MCF 10A (cell line): ENCODE measurements around the gene TMEM163. TPM values are rescaled to one million over a fixed set of nuclear protein-coding genes. Genes with fewer than 3 reads are reported as not detected.

Experiments used
- BruUV-seq: library from RNA; stranded (reverse); fragments of 400-500 nt; replicated peaks from 2 replicates; lab custom pipeline; 2021; lab: Mats Ljungman, UMichigan
- CTCF ChIA-PET: fragments of 300-600 bp; sonication (Branson Sonifier 250); formaldehyde crosslinking; extraction: SDS; loops from one replicate; lab custom pipeline; 2021; ENCODE audit warnings: antibody characterized with exemption, inconsistent platforms; lab: Yijun Ruan, JAX
- POLR2A ChIA-PET: fragments of 300-600, 350-650 bp; sonication (Branson Sonifier 250); formaldehyde crosslinking; extraction: SDS; loops from one replicate; lab custom pipeline; 2020; ENCODE audit warnings: antibody characterized with exemption, inconsistent platforms; lab: Yijun Ruan, JAX
- DNase-seq: peaks from one replicate; pipeline ENCODE4 v3.0.0-alpha.2; 2018; ENCODE audit not compliant: unreplicated experiment
- H3K27ac Mint-ChIP-seq: one replicate; pipeline ENCODE4 v1.8.0; 2022; ENCODE audit warnings: mild to moderate bottlenecking, low read depth, mixed read lengths; ENCODE audit not compliant: unreplicated experiment
- H3K27me3 Mint-ChIP-seq: one replicate; pipeline ENCODE4 v1.8.0; 2022; ENCODE audit warnings: mixed read lengths; ENCODE audit not compliant: insufficient read depth, unreplicated experiment
- H3K36me3 Mint-ChIP-seq: one replicate; pipeline ENCODE4 v1.8.0; 2022; ENCODE audit warnings: mild to moderate bottlenecking, moderate library complexity, mixed read lengths; ENCODE audit not compliant: insufficient read depth, unreplicated experiment
- H3K4me1 Mint-ChIP-seq: one replicate; pipeline ENCODE4 v1.8.0; 2022; ENCODE audit warnings: mixed read lengths; ENCODE audit not compliant: insufficient read depth, unreplicated experiment
- H3K4me3 Mint-ChIP-seq: one replicate; pipeline ENCODE4 v1.8.0; 2022; ENCODE audit warnings: mild to moderate bottlenecking, moderate library complexity, mixed read lengths; ENCODE audit not compliant: unreplicated experiment
- H3K9me3 Mint-ChIP-seq: one replicate; pipeline ENCODE4 v1.8.0; 2022; ENCODE audit warnings: mixed read lengths; ENCODE audit not compliant: unreplicated experiment
- intact Hi-C: fragments of 100-400 bp; cut with micrococcal nuclease; formaldehyde crosslinking; loops from 2 replicates; pipeline ENCODE4 v1.14.1; 2022
- total RNA-seq: library from RNA; stranded (reverse); gene quantifications from 2 replicates; pipeline ENCODE4 v1.2.3, GENCODE V29; 2022
- TF ChIP-seq, protein P1 (sequence below): fragments of 200-600 bp; IDR thresholded peaks from one replicate; pipeline ENCODE4 v1.8.0; 2022; ENCODE audit warnings: antibody characterized with exemption, mild to moderate bottlenecking; ENCODE audit not compliant: unreplicated experiment

The TMEM163 gene
- total RNA-seq, 1 experiment from 2014 or later = not detected

GRCh38 chr2:134522496-134523455 lies 196.0 kb downstream of the TMEM163 start:
- Mint-ChIP-seq H3K27me3 (no peaks in the 10 kb centered on the region), H3K4me1 (no peaks in the 10 kb centered on the region), H3K9me3 (no peaks in the 10 kb centered on the region), H3K36me3 (no peaks in the 10 kb centered on the region), H3K27ac (no peak overlapping the region), H3K4me3 (no peak overlapping the region)
- TF ChIP-seq, protein P1, sequence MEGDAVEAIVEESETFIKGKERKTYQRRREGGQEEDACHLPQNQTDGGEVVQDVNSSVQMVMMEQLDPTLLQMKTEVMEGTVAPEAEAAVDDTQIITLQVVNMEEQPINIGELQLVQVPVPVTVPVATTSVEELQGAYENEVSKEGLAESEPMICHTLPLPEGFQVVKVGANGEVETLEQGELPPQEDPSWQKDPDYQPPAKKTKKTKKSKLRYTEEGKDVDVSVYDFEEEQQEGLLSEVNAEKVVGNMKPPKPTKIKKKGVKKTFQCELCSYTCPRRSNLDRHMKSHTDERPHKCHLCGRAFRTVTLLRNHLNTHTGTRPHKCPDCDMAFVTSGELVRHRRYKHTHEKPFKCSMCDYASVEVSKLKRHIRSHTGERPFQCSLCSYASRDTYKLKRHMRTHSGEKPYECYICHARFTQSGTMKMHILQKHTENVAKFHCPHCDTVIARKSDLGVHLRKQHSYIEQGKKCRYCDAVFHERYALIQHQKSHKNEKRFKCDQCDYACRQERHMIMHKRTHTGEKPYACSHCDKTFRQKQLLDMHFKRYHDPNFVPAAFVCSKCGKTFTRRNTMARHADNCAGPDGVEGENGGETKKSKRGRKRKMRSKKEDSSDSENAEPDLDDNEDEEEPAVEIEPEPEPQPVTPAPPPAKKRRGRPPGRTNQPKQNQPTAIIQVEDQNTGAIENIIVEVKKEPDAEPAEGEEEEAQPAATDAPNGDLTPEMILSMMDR = no peak
- BruUV-seq = no TSS peak
- no peak for DNase-seq
- ChIA-PET POLR2A (no interaction called here), CTCF (no interaction called here)
- intact Hi-C loops = no loop called here

DNA sequence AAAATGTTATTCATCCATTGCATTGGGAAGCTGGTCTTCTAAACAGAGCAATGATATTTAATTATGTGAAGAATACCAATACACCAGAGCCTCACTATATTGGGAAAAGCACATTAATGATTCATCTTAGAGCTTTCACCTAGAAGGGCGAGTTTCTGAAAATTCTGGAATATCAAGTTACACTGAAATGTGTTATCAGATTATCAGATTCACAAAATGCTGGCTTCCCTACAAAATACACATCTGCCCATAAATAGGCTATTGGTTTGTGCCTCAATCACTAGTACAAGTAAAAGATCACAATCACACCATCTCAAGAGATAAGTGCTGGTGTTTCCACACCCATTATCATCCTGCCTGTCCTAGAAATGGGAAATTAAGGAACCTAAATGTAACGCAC lies 200.7 kb downstream of the TMEM163 start:
- intact Hi-C loops = no loop called here
- Mint-ChIP-seq H3K4me1 (no peaks in the 10 kb centered on the region), H3K27ac (no peak overlapping the region), H3K9me3 (no peaks in the 10 kb centered on the region), H3K36me3 (no peaks in the 10 kb centered on the region), H3K27me3 (no peaks in the 10 kb centered on the region), H3K4me3 (no peak overlapping the region)
- CTCF ChIA-PET = interaction anchor here (0.7 to 1.0 kb wide), 2 partner anchors 19 to 84 kb away, joined by 3 read pairs; no protein-coding TSS in a partner anchor
- POLR2A ChIA-PET = no interaction called here
- BruUV-seq = no TSS peak
- TF ChIP-seq, protein P1 = no peak
- DNase-seq = no peak

DNA sequence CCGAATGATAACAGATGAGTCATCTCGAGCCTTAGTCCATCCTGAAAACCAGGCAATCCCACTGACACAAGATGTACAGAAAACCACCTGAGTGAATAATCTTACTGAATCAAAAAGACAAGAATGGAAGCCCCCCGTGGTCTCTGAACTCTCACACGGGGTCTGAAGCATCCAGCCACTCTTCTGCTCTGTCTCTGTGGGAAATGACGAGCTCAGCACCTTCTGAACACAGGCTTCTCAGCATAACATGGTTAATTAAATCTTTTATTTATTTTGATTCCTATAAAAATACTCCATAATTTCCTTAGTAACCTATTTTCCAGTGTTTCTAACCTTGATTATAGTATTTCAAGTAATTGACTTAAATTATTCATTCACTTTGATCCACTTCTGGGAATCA lies 203.7 kb downstream of the TMEM163 start:
- ChIA-PET POLR2A (no interaction called here), CTCF (no interaction called here)
- Mint-ChIP-seq H3K4me1 (no peaks in the 10 kb centered on the region), H3K27ac (no peak overlapping the region), H3K27me3 (no peaks in the 10 kb centered on the region), H3K36me3 (no peaks in the 10 kb centered on the region), H3K4me3 (no peak overlapping the region), H3K9me3 (no peaks in the 10 kb centered on the region)
- intact Hi-C loops = no loop called here
- no TSS peak for BruUV-seq
- TF ChIP-seq, protein P1 = no peak
- DNase-seq = peak; percentile 9

DNA sequence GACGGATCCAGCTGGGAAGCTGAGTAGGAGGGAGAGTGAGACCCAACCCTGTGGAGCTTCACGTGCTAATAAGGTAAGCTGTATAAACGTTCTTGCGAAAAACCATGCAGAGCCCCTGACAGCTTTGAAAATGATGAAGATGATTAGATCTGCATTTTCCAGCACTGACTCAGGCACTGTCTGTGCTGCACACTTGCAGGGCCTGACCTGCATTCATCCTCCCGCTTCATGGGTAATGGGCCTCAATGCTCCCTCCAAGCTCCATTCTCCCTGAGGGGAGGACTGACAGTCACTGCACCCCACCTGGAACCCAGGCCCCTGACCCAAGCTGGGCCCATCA lies 205.4 kb downstream of the TMEM163 start:
- CTCF ChIA-PET = no interaction called here
- DNase-seq = no peak
- no peaks in the 10 kb centered on the region for H3K27me3 Mint-ChIP-seq
- POLR2A ChIA-PET = no interaction called here
- no peak overlapping the region for H3K4me3 Mint-ChIP-seq
- TF ChIP-seq, protein P1 = no peak
- no TSS peak for BruUV-seq
- intact Hi-C loops = no loop called here
- no peak overlapping the region for H3K27ac Mint-ChIP-seq
- no peaks in the 10 kb centered on the region for H3K9me3 Mint-ChIP-seq
- no peaks in the 10 kb centered on the region for H3K4me1 Mint-ChIP-seq
- H3K36me3 Mint-ChIP-seq = no peaks in the 10 kb centered on the region
